ENCODE measurements around the gene MCM3AP.

MCM3AP gene

DNA sequence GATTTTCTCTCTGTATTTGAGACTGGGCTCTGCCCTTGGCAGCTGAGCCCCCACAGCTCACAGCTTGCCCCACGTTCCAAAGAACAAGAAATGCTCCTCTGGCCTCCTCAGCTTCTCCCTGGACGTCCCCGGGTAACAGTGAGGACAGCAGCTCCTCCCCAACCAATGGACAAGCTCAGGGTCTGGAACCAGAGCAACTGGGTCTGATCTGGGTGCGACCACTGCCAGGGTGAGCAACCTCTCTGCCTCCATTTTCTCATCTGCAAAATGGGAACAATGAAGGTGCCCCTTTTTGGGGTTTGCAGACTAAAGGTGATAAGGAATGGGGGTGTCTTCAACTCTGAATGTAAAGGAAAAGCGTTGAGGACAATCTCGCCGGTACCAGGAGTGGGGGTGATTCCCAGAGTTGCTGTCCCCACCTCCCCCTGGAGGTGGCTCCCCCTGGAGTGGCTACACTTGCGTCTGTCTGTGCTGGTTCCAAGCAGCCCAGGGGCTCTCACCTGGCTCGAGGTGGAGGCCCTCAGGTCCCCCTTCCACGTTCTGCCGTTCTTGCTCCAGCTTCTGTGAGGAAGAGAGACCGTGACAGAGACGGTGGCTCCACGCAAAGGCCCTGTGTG is 31.4 kb upstream of the MCM3AP start:
- TF ChIP-seq ZBTB7A (IDR thresholded peaks at IDR 0.05; ENCODE audit: low read depth): no peak
- TF ChIP-seq EGR1 (IDR thresholded peaks at IDR 0.05): no peak
- no peak for TF ChIP-seq TAF1 (IDR thresholded peaks at IDR 0.05; ENCODE audit: low read depth)
- TF ChIP-seq TEAD4 (IDR thresholded peaks at IDR 0.05): no peak
- TF ChIP-seq TCF12 (IDR thresholded peaks at IDR 0.05; ENCODE audit: low read depth): no peak
- no peak for TF ChIP-seq FOXM1 (IDR thresholded peaks at IDR 0.05; ENCODE audit: borderline replicate concordance, low read depth)
- no peak for TF ChIP-seq YY1 (IDR thresholded peaks at IDR 0.05; ENCODE audit: low read depth)
- no peak for TF ChIP-seq RAD21 (IDR thresholded peaks at IDR 0.05; ENCODE audit: low read depth)
- TF ChIP-seq, protein P1, sequence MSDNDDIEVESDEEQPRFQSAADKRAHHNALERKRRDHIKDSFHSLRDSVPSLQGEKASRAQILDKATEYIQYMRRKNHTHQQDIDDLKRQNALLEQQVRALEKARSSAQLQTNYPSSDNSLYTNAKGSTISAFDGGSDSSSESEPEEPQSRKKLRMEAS (IDR thresholded peaks at IDR 0.05): no peak
- TF ChIP-seq NFIC (IDR thresholded peaks at IDR 0.05): no peak
- TF ChIP-seq, protein P2, sequence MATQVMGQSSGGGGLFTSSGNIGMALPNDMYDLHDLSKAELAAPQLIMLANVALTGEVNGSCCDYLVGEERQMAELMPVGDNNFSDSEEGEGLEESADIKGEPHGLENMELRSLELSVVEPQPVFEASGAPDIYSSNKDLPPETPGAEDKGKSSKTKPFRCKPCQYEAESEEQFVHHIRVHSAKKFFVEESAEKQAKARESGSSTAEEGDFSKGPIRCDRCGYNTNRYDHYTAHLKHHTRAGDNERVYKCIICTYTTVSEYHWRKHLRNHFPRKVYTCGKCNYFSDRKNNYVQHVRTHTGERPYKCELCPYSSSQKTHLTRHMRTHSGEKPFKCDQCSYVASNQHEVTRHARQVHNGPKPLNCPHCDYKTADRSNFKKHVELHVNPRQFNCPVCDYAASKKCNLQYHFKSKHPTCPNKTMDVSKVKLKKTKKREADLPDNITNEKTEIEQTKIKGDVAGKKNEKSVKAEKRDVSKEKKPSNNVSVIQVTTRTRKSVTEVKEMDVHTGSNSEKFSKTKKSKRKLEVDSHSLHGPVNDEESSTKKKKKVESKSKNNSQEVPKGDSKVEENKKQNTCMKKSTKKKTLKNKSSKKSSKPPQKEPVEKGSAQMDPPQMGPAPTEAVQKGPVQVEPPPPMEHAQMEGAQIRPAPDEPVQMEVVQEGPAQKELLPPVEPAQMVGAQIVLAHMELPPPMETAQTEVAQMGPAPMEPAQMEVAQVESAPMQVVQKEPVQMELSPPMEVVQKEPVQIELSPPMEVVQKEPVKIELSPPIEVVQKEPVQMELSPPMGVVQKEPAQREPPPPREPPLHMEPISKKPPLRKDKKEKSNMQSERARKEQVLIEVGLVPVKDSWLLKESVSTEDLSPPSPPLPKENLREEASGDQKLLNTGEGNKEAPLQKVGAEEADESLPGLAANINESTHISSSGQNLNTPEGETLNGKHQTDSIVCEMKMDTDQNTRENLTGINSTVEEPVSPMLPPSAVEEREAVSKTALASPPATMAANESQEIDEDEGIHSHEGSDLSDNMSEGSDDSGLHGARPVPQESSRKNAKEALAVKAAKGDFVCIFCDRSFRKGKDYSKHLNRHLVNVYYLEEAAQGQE (IDR thresholded peaks at IDR 0.05; ENCODE audit: low read depth): no peak
- no peak for TF ChIP-seq CREB1 (IDR thresholded peaks at IDR 0.05; ENCODE audit: low read depth)
- TF ChIP-seq, protein P3, sequence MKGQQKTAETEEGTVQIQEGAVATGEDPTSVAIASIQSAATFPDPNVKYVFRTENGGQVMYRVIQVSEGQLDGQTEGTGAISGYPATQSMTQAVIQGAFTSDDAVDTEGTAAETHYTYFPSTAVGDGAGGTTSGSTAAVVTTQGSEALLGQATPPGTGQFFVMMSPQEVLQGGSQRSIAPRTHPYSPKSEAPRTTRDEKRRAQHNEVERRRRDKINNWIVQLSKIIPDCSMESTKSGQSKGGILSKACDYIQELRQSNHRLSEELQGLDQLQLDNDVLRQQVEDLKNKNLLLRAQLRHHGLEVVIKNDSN (IDR thresholded peaks at IDR 0.05): no peak
- no peak for TF ChIP-seq CEBPB (IDR thresholded peaks at IDR 0.05)
- no peak for TF ChIP-seq EP300 (IDR thresholded peaks at IDR 0.05; ENCODE audit: borderline replicate concordance)

DNA sequence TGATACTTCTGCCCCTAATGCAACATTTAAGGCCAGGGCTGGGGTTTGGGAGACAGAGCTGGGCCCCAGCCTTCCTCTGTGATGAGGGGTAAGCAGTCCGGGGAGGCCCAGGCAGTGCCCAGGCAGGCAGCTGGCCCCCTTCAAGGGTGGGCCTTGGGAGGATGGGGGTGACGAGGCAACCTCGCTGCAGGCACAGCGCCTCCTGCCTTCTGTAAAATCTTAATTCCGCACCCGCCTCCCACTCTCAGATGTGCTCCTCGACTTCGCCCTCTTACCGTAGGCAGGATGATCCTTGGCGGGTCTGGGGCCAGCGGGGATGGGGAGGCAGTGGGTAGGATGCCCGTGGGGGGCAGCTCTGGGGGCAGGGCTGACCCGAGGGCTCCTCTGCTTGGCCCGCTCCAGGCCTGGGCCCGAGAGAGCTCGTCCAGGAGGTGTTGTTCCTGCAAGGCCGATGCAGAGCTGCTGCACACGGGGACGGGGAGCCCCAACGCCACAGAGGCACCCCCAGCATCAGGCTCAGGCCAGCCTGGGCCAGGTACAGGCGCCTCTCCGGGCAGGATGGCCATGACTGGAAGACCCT is 29.1 kb upstream of the MCM3AP start:
- TF ChIP-seq NFIC (IDR thresholded peaks at IDR 0.05): no peak
- TF ChIP-seq EP300 (IDR thresholded peaks at IDR 0.05; ENCODE audit: borderline replicate concordance): no peak
- no peak for TF ChIP-seq TEAD4 (IDR thresholded peaks at IDR 0.05)
- no peak for TF ChIP-seq CREB1 (IDR thresholded peaks at IDR 0.05; ENCODE audit: low read depth)
- no peak for TF ChIP-seq ZBTB7A (IDR thresholded peaks at IDR 0.05; ENCODE audit: low read depth)
- no peak for TF ChIP-seq RAD21 (IDR thresholded peaks at IDR 0.05; ENCODE audit: low read depth)
- TF ChIP-seq, protein P3 (IDR thresholded peaks at IDR 0.05): no peak
- no peak for TF ChIP-seq TAF1 (IDR thresholded peaks at IDR 0.05; ENCODE audit: low read depth)
- TF ChIP-seq EGR1 (IDR thresholded peaks at IDR 0.05): no peak
- TF ChIP-seq TCF12 (IDR thresholded peaks at IDR 0.05; ENCODE audit: low read depth): no peak
- TF ChIP-seq, protein P2 (IDR thresholded peaks at IDR 0.05; ENCODE audit: low read depth): no peak
- TF ChIP-seq YY1 (IDR thresholded peaks at IDR 0.05; ENCODE audit: low read depth): no peak
- TF ChIP-seq FOXM1 (IDR thresholded peaks at IDR 0.05; ENCODE audit: borderline replicate concordance, low read depth): no peak
- no peak for TF ChIP-seq CEBPB (IDR thresholded peaks at IDR 0.05)
- TF ChIP-seq, protein P1 (IDR thresholded peaks at IDR 0.05): no peak

DNA sequence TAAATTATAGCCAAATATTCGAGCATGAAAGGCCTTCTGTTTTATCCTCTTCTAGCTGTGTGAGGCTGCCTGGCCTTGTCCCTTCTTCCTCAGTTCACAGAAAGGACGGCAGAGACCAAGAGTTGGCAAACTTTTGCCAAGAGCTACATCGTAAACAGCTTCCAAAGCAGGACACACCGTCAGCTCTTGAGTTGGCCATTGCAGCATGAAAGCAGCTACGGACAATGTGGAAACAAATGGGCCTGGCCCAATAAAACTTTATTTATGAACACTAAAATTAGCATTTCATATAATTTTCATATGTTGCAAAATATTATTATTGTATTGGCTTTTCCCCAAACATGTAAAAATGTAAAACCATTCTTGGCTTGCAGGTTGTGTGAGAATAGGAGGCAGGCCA is 27.5 kb upstream of the MCM3AP start:
- TF ChIP-seq ZBTB7A (IDR thresholded peaks at IDR 0.05; ENCODE audit: low read depth) (no peak), EP300 (IDR thresholded peaks at IDR 0.05; ENCODE audit: borderline replicate concordance) (no peak), EGR1 (IDR thresholded peaks at IDR 0.05) (no peak), CEBPB (IDR thresholded peaks at IDR 0.05) (no peak), NFIC (IDR thresholded peaks at IDR 0.05) (no peak), TAF1 (IDR thresholded peaks at IDR 0.05; ENCODE audit: low read depth) (no peak), YY1 (IDR thresholded peaks at IDR 0.05; ENCODE audit: low read depth) (no peak), TCF12 (IDR thresholded peaks at IDR 0.05; ENCODE audit: low read depth) (no peak), FOXM1 (IDR thresholded peaks at IDR 0.05; ENCODE audit: borderline replicate concordance, low read depth) (no peak), RAD21 (IDR thresholded peaks at IDR 0.05; ENCODE audit: low read depth) (no peak), CREB1 (IDR thresholded peaks at IDR 0.05; ENCODE audit: low read depth) (no peak), TEAD4 (IDR thresholded peaks at IDR 0.05) (no peak)
- TF ChIP-seq, protein P3 (IDR thresholded peaks at IDR 0.05): no peak
- TF ChIP-seq, protein P2 (IDR thresholded peaks at IDR 0.05; ENCODE audit: low read depth): no peak
- TF ChIP-seq, protein P1 (IDR thresholded peaks at IDR 0.05): no peak

All from Ishikawa (cell line).